BLaER1 treated with 17β-estradiol and CSF1 and Interleukin-3, amounts not matched to agents 10 nM and 100 nM (cell line): ENCODE results near the gene SLC39A11.
"Not testable (repeated sequence)": the region's sequence is repeated elsewhere in the genome, so short reads cannot be mapped to it uniquely, and the experiment has no call there.

Experiments
- H3K27ac ChIP-seq, 11 experiments: shearing (Covaris generic); formaldehyde crosslinking; 2 replicates each; pipeline ENCODE4 v1.8.1; 2022
- H3K27me3 ChIP-seq, 11 experiments: shearing (Covaris generic); formaldehyde crosslinking; 2 replicates each; pipeline ENCODE4 v1.8.1; 2022
- H3K36me3 ChIP-seq, 11 experiments: shearing (Covaris generic); formaldehyde crosslinking; 2 replicates each; pipeline ENCODE4 v1.8.1; 2022
- H3K4me1 ChIP-seq, 10 experiments: shearing (Covaris generic); formaldehyde crosslinking; 2 replicates each; pipeline ENCODE4 v1.8.1; 2022
- H3K4me2 ChIP-seq, 11 experiments: shearing (Covaris generic); formaldehyde crosslinking; 2 replicates each; pipeline ENCODE4 v1.8.1; 2022
- H3K4me3 ChIP-seq, 10 experiments: shearing (Covaris generic); formaldehyde crosslinking; 2 replicates each; pipeline ENCODE4 v1.8.1; 2022
- H3K9ac ChIP-seq, 11 experiments: shearing (Covaris generic); formaldehyde crosslinking; 2 replicates each; pipeline ENCODE4 v1.8.1; 2022
- H3K9me3 ChIP-seq, 11 experiments: shearing (Covaris generic); formaldehyde crosslinking; replicated peaks in 1 of 11; 2 replicates each; pipeline ENCODE4 v1.8.1; 2022
- H4K20me1 ChIP-seq, 11 experiments: shearing (Covaris generic); formaldehyde crosslinking; 2 replicates each; pipeline ENCODE4 v1.8.1; 2022
- Cebpa-rat ChIP-seq, 11 experiments: shearing (Covaris generic); IDR thresholded peaks; 2 replicates each; pipeline ENCODE4 v1.8.1; 2022

SLC39A11 gene

DNA sequence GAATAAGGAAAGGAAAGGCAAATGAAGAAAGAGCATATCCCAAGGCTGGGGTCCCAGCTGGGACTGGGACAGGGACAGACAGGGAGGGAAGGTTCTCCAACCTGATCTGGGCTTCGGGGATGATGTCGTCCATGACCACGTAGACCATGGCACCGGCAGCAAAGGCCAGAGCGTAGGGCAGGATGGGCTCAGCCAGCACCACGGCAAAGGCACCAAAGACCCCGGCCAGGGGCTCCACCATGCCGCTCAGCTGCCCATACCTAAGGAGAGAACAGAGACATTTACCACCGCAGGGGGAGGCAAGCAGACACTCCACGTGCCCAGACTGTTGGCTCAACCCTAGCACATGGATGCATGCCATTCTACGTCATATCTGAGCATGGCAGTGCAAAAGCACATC lies 443.8 kb downstream of the SLC39A11 start:
- H3K27ac ChIP-seq = no peak overlapping the region
- H3K4me2 ChIP-seq = no peak overlapping the region
- no peaks in the 10 kb centered on the region for H4K20me1 ChIP-seq
- no peaks in the 10 kb centered on the region for H3K27me3 ChIP-seq
- H3K4me3 ChIP-seq = no peak overlapping the region
- H3K9me3 ChIP-seq = peaks cover 0 to 4% (median 0%) of the 10 kb centered on the region in 11 experiments; a peak in 1 of 22 replicates
- no peak overlapping the region for H3K9ac ChIP-seq
- peaks cover 0 to 20% (median 7%) of the 10 kb centered on the region in 11 experiments; a peak in 4 of 22 replicates for H3K36me3 ChIP-seq
- H3K4me1 ChIP-seq = peaks cover 0 to 23% (median 20%) of the 10 kb centered on the region in 10 experiments; a peak in 13 of 20 replicates
- no peak for TF ChIP-seq Cebpa-rat (IDR thresholded peaks at IDR 0.05)

DNA sequence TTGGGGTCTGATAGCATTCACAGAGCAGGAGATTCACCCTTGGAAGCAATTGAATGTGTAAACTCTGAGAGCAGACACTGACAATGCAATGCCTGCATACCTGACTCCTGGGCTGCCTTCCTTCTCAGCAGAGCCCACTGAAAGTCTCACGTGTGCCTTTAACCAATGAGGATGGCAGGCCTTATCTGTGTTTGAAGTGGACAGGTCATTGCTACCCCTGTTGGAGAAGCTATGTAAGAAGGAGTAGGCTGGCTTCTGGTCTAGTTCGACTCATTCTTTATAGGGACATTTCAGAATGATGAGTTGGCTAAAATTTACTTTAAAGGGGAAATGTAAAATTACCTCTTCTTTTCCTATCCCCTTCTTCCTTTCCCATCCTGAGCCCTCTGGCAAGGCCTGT lies 446.3 kb downstream of the SLC39A11 start:
- H3K27me3 ChIP-seq = no peaks in the 10 kb centered on the region
- no peaks in the 10 kb centered on the region; a peak in 1 of 22 replicates for H3K9me3 ChIP-seq
- peaks cover 0 to 11% (median 8%) of the 10 kb centered on the region in 10 experiments; a peak in 12 of 20 replicates for H3K4me1 ChIP-seq
- no peaks in the 10 kb centered on the region for H4K20me1 ChIP-seq
- H3K4me3 ChIP-seq = no peak overlapping the region
- H3K4me2 ChIP-seq = no peak overlapping the region
- no peak overlapping the region for H3K27ac ChIP-seq
- TF ChIP-seq Cebpa-rat (IDR thresholded peaks at IDR 0.05) = no peak
- H3K36me3 ChIP-seq = peaks cover 0 to 20% (median 7%) of the 10 kb centered on the region in 11 experiments; a peak in 4 of 22 replicates
- no peak overlapping the region for H3K9ac ChIP-seq

DNA sequence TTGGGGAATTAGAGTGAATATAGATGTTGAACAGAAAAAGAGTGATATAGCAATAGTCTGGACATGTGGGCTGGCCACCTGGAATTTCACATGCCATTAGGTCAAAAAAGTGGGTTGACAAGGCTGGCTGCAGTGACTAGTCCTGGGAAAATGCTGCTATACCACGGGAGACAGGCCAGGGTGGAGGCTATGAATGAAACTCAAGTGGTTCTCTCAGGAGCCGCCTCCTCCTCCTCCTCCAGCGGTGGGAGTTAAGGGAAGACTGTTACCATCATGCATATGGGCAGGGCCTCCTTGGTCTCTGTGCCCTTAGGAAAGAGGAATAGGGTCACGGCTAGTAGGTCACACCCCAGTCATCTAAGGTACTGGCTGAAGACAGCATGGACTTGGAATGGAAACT lies 448.0 kb downstream of the SLC39A11 start:
- Histone ChIP-seq H3K4me2 (no peak overlapping the region), H3K4me3 (no peak overlapping the region), H3K27me3 (no peaks in the 10 kb centered on the region), H4K20me1 (no peaks in the 10 kb centered on the region), H3K4me1 (no peaks in the 10 kb centered on the region), H3K9me3 (peaks cover 0 to 8% (median 0%) of the 10 kb centered on the region in 11 experiments; a peak in 3 of 22 replicates), H3K36me3 (peaks cover 0 to 20% (median 7%) of the 10 kb centered on the region in 11 experiments; a peak in 4 of 22 replicates), H3K27ac (no peak overlapping the region), H3K9ac (no peak overlapping the region)
- TF ChIP-seq Cebpa-rat (IDR thresholded peaks at IDR 0.05) = no peak

DNA sequence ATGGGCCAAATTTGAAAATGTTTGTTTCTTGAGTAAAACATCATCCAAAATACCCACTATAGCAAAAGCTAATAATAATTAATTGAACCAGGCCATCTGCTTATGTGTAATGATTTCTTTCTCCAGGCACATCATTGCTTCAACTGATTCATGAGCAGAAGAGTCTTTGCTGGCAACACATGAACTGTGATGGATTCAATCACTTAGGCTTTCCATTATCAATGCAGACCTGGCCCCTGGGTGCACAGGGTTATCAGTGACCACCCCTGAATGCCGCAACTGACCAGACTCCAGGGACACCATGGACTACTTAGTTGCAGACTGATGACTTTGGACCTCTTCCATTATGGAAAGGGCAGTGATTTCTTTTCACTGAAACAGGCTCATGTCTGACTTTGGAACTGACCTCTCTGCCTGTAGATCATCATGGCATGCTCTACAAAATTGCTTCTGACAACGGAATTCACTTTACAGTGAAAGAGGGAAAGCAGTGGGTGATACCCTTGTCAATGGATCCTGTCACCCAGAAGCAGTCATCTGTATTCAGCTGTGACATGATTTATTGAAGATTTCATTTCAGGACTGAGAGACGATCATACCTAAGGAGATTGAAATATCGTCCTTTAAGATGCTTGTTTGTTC lies 448.8 kb downstream of the SLC39A11 start:
- Histone ChIP-seq H3K4me2 (no peak overlapping the region), H4K20me1 (no peaks in the 10 kb centered on the region), H3K9me3 (peaks cover 0 to 8% (median 0%) of the 10 kb centered on the region in 11 experiments; a peak in 3 of 22 replicates), H3K9ac (no peak overlapping the region), H3K4me3 (no peak overlapping the region), H3K27me3 (no peaks in the 10 kb centered on the region), H3K36me3 (peaks cover 0 to 17% (median 7%) of the 10 kb centered on the region in 11 experiments; a peak in 4 of 22 replicates), H3K27ac (no peak overlapping the region), H3K4me1 (no peaks in the 10 kb centered on the region)
- no peak for TF ChIP-seq Cebpa-rat (IDR thresholded peaks at IDR 0.05)

DNA sequence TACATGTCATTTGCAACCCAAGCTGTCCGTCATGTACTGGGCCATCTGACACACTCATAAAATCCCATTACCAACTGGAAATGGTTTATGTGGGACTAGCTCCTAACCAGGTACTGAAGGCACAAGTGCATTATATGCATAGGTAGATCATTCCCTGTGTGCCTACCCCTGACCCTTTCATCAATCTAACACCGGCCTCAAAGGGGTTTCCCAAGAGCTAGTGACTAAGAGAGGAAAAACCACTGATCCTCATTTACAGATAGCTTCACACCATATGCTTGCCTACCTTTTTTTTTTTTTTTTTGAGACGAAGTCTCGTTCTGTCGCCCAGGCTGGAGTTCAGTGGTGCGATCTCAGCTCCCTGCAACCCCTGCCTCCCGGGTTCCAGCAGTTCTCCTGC lies 449.8 kb downstream of the SLC39A11 start:
- H3K4me2 ChIP-seq = no peak overlapping the region
- no peak overlapping the region for H3K27ac ChIP-seq
- no peaks in the 10 kb centered on the region for H4K20me1 ChIP-seq
- H3K9ac ChIP-seq = no peak overlapping the region
- H3K4me1 ChIP-seq = no peaks in the 10 kb centered on the region
- TF ChIP-seq Cebpa-rat (IDR thresholded peaks at IDR 0.05) = no peak
- H3K4me3 ChIP-seq = no peak overlapping the region
- peaks cover 0 to 12% (median 5%) of the 10 kb centered on the region in 11 experiments; a peak in 3 of 22 replicates for H3K36me3 ChIP-seq
- H3K9me3 ChIP-seq = peaks cover 0 to 8% (median 0%) of the 10 kb centered on the region in 11 experiments; a peak in 3 of 22 replicates
- H3K27me3 ChIP-seq = no peaks in the 10 kb centered on the region

DNA sequence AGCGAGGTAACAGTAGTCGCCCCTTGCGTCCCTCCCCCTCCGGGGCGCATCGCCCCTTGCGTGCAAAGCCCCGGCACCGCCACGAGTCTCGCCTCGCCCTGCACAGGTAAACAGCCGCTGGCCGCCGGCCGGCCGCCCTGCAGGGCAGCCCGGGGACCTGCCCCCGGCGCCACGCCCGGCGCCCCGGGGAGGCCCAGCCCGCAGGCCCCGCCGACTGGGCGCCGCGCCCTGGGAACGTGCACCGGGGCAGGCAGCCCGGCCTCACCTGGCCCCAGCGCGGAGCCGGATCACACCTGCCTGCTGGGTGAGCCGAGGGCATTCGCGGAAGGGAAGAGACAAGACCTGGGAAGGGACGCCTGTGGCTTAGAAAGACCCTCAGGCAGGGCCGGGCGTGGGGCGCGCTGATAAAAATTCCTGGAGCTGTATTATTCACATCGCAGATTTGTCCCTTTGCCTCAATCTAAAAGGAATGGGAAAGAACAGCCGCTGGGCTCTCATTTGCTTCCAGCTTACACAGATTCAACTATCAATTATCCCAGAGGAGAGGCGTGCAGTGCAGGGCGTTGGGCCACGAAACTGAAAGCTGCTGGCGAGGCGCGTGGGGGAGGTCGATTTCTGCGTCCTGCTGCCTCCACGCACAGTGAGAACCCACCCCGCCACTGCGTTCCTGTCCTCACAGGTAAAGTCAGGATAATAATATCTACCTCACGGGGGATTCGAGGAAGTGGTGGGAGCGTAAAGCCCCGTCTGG lies 451.9 kb downstream of the SLC39A11 start:
- Histone ChIP-seq H3K9me3 (peaks cover 0 to 8% (median 0%) of the 10 kb centered on the region in 11 experiments; a peak in 3 of 22 replicates), H3K4me1 (no peaks in the 10 kb centered on the region), H3K27ac (no peak overlapping the region), H3K9ac (no peak overlapping the region), H3K36me3 (peaks cover 0 to 2% (median 0%) of the 10 kb centered on the region in 11 experiments; a peak in 1 of 22 replicates), H3K4me3 (no peak overlapping the region), H3K27me3 (no peaks in the 10 kb centered on the region), H4K20me1 (no peaks in the 10 kb centered on the region), H3K4me2 (no peak overlapping the region)
- no peak for TF ChIP-seq Cebpa-rat (IDR thresholded peaks at IDR 0.05)

DNA sequence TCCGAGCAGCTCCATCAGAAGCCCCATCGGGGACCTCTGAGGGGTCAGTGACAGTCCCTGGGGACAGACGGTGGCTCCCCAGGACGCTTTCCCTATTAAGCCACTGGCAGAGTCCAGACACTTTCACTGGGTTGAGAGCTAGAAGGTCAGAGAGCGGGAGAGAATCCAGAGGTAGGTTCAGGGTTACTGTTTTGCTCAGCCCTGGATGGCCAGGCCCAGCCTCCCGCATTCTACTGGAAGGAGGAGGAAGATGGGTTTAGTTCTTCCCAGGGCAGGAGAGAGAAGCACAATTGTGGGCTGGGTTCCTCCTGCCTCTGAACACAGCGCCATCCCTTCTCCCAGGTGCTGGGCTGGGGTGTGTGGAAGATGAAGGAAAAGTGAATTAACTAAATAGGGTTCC lies 452.8 kb downstream of the SLC39A11 start:
- H3K9ac ChIP-seq = no peak overlapping the region

DNA sequence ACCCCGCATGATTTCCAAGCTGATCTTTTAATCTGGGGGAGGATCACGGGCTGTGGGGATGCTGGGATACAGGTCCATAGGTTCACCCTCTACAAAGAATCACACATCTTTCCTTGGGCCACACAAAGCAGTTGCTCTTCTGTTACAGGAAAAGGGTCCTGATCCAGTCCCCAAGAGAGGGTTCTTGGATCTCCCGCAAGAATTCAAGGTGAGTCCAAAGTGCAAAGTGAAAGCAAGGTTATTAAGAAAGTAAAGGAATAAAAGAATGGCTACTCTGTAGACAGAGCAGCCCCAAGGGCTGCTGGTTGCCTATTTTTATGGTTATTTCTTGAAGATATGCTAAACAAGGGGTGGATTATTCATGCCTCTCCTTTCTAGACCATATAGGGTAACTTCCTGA lies 453.6 kb downstream of the SLC39A11 start:
- not testable (repeated sequence) for H3K4me3 ChIP-seq, H3K27me3 ChIP-seq, H4K20me1 ChIP-seq, H3K4me1 ChIP-seq, H3K36me3 ChIP-seq, H3K9ac ChIP-seq, H3K9me3 ChIP-seq, H3K27ac ChIP-seq, H3K4me2 ChIP-seq

More for the DNA sequence above, 452.8 kb downstream of the SLC39A11 start:
- Histone ChIP-seq H3K4me3 (no peak overlapping the region), H3K27ac (no peak overlapping the region), H3K4me2 (no peak overlapping the region), H3K36me3 (no peaks in the 10 kb centered on the region), H3K27me3 (no peaks in the 10 kb centered on the region), H3K9me3 (peaks cover 0 to 8% (median 0%) of the 10 kb centered on the region in 11 experiments; a peak in 3 of 22 replicates), H4K20me1 (no peaks in the 10 kb centered on the region), H3K4me1 (no peaks in the 10 kb centered on the region; a peak in 1 of 20 replicates)
- no peak for TF ChIP-seq Cebpa-rat (IDR thresholded peaks at IDR 0.05)

DNA sequence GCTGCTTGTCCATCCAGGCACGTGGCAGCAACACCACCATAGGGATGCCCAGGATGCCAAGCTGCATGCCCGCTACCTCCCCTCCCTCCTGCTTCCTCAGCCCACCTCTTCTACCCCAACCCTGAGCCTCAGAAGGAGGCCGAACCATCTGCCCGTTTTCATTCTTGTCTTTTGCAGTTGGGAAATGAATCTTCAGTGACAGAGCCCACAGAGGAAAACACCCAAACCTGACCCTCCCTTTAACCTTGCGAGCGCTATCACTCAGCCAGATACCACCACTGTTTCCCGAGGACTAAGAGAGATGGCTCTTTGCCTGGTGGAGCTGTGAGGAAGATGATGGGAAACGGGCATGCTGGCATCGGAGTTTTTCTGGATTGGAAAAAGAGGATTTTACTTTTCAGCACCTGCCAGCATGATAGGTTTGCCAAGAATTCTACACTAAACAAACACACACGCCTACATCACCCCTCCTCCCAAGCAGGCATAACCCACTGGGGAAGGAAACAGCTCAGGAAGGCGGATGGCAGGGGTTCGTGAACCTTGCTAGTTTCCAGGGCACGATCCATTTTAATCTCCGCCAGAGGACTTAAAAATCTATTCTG lies 457.4 kb downstream of the SLC39A11 start:
- no peak overlapping the region for H3K4me3 ChIP-seq
- H3K27ac ChIP-seq = no peak overlapping the region
- no peak overlapping the region for H3K9ac ChIP-seq
- no peaks in the 10 kb centered on the region for H3K27me3 ChIP-seq
- no peaks in the 10 kb centered on the region for H4K20me1 ChIP-seq
- H3K36me3 ChIP-seq = no peaks in the 10 kb centered on the region
- TF ChIP-seq Cebpa-rat (IDR thresholded peaks at IDR 0.05) = no peak
- H3K9me3 ChIP-seq = 0 out of 22 replicates have a peak, but pooled peaks cover 0 to under 1% (median 0%) of the 10 kb centered on the region in 11 experiments
- no peak overlapping the region; a peak in 1 of 22 replicates for H3K4me2 ChIP-seq
- peaks cover 0 to 7% (median 0%) of the 10 kb centered on the region in 10 experiments; a peak in 2 of 20 replicates for H3K4me1 ChIP-seq
